Measurements from ENCODE around the gene MCTP1.

GRCh38 chr5:94891565-94891964 is 393.3 kb downstream of the MCTP1 start:
- TF ChIP-seq EZH2phosphoT487 (IDR thresholded peaks at IDR 0.05; ENCODE audit: insufficient read depth, low read depth) (no peak), EZH2 (IDR thresholded peaks at IDR 0.05; ENCODE audit: insufficient read depth, poor library complexity, severe bottlenecking) (no peak)

All from GM23248 (cell line).